Loucy (cell line): ENCODE data around the gene GAS2L1.

Source experiments
- H2AFZ ChIP-seq: fragments of 200-600 bp; sonication (generic); 2 replicates; pipeline ENCODE4 v1.6.0; 2016; ENCODE audit warnings: antibody characterized with exemption, mild to moderate bottlenecking, low read length, moderate library complexity
- H3F3A ChIP-seq: fragments of 200-600 bp; 2 replicates; pipeline ENCODE4 v1.6.0; 2016; ENCODE audit warnings: antibody characterized with exemption, low read depth, mild to moderate bottlenecking
- H3K27me3 ChIP-seq: fragments of 200-600 bp; sonication (generic); 2 replicates; pipeline ENCODE4 v1.6.1; 2014; ENCODE audit warnings: low read length, mild to moderate bottlenecking; ENCODE audit not compliant: insufficient read depth, poor library complexity, severe bottlenecking
- H3K36me3 ChIP-seq: fragments of 200-600 bp; sonication (generic); 2 replicates; pipeline ENCODE4 v1.6.1; 2016; ENCODE audit warnings: low read length; ENCODE audit not compliant: insufficient read depth
- H3K4me1 ChIP-seq: fragments of 200-600 bp; sonication (generic); 2 replicates; pipeline ENCODE4 v1.5.1; 2014; ENCODE audit warnings: low read length, mild to moderate bottlenecking; ENCODE audit not compliant: insufficient read depth, poor library complexity, severe bottlenecking
- H3K4me2 ChIP-seq: fragments of 200-600 bp; sonication (generic); 2 replicates; pipeline ENCODE4 v1.6.0; 2014; ENCODE audit warnings: antibody characterized with exemption, low read length, low read depth, mild to moderate bottlenecking; ENCODE audit not compliant: poor library complexity, severe bottlenecking
- H3K4me3 ChIP-seq: fragments of 200-600 bp; sonication (generic); 2 replicates; pipeline ENCODE4 v1.5.1; 2014; ENCODE audit warnings: low read length, mild to moderate bottlenecking, mixed read lengths; ENCODE audit not compliant: poor library complexity, severe bottlenecking
- H3K79me2 ChIP-seq: fragments of 200-600 bp; sonication (generic); 2 replicates; pipeline ENCODE4 v1.6.1; 2014; ENCODE audit warnings: low read length; ENCODE audit not compliant: insufficient read depth
- H3K9ac ChIP-seq: fragments of 200-600 bp; sonication (generic); 2 replicates; pipeline ENCODE4 v1.6.0; 2014; ENCODE audit warnings: mild to moderate bottlenecking, low read depth, low read length, moderate library complexity; ENCODE audit not compliant: poor library complexity, severe bottlenecking
- H3K9me2 ChIP-seq: fragments of 200-600 bp; sonication (generic); replicated peaks from 2 replicates; pipeline ENCODE4 v1.6.1; 2016; ENCODE audit warnings: low read depth, low read length, mixed read lengths
- H3K9me3 ChIP-seq: fragments of 200-600 bp; sonication (generic); 2 replicates; pipeline ENCODE4 v1.6.1; 2014; ENCODE audit warnings: mild to moderate bottlenecking, antibody characterized with exemption, low read length, low read depth; ENCODE audit not compliant: insufficient read depth
- H4K20me1 ChIP-seq: fragments of 200-600 bp; sonication (generic); 2 replicates; pipeline ENCODE4 v1.6.0; 2014; ENCODE audit warnings: antibody characterized with exemption, low read length, mild to moderate bottlenecking; ENCODE audit not compliant: insufficient read depth, poor library complexity, severe bottlenecking
- CTCF ChIP-seq: fragments of 200-600 bp; sonication (generic); conservative IDR thresholded peaks from 2 replicates; pipeline ENCODE4 v1.5.1; 2014; ENCODE audit warnings: mild to moderate bottlenecking, antibody characterized with exemption, low read length
- EZH2phosphoT487 ChIP-seq: fragments of 200-600 bp; IDR thresholded peaks from 2 replicates; pipeline ENCODE4 v1.6.1; 2018; ENCODE audit warnings: antibody characterized with exemption, mild to moderate bottlenecking, moderate library complexity, borderline replicate concordance

GAS2L1 gene

DNA sequence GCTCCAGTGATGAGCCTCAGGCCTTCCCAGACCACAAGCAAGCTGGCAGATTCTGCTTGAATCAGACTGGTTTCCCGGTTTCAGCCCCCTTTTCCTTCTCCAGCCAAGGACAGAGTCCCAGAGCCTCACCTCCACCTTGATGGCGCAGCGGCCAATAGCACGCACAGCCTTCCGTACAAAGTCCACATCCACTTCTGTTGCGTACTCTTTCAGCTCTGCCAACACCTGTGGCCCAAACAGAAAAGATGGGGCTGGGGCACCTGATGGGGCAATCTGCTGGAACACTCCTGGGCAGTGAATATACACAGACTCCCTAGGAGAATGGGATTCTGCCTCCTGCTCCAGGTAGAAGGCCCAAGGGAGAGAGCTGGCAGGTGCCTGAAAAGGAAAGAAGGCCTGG, 44.6 kb downstream of the GAS2L1 start:
- no peak overlapping the region for H2AFZ ChIP-seq
- TF ChIP-seq CTCF (no peak), EZH2phosphoT487 (no peak)

DNA sequence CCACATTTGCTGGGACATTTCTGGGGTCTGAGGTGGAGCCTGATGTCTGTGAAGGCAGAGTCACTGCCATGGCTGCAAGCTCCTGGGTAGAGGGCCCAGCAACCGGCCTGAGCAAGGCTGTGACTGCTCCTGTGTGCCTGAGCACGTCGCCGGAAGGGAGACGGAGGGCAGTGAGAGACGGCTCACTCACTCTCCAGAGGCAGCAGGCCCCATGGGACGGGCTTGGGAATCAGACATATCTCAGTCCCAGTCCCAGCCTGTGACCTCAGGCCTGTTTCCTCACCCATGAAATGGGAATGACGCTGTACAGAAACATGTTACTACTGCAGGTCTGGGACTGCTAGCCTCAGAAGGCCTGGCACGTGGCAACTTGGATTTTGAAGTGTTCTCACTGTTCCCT, 45.4 kb downstream of the GAS2L1 start:
- TF ChIP-seq CTCF (no peak), EZH2phosphoT487 (no peak)
- H4K20me1 ChIP-seq: no peaks in the 10 kb centered on the region
- H3K36me3 ChIP-seq: peaks cover 84% of the 10 kb centered on the region; the same call in 1 of the 2 replicates
- H2AFZ ChIP-seq: no peak overlapping the region
- H3K9me2 ChIP-seq: no peaks in the 10 kb centered on the region
- no peak overlapping the region for H3K9ac ChIP-seq
- no peaks in the 10 kb centered on the region for H3K79me2 ChIP-seq
- H3F3A ChIP-seq: no peaks in the 10 kb centered on the region
- H3K4me2 ChIP-seq: no peak overlapping the region
- H3K4me3 ChIP-seq: no peak overlapping the region
- no peaks in the 10 kb centered on the region for H3K27me3 ChIP-seq
- no peaks in the 10 kb centered on the region for H3K4me1 ChIP-seq
- H3K9me3 ChIP-seq: no peaks in the 10 kb centered on the region

More for the DNA sequence above, 44.6 kb downstream of the GAS2L1 start:
- Histone ChIP-seq H3F3A (no peaks in the 10 kb centered on the region), H3K79me2 (no peaks in the 10 kb centered on the region), H3K27me3 (no peaks in the 10 kb centered on the region), H3K4me1 (no peaks in the 10 kb centered on the region), H3K9ac (no peak overlapping the region), H3K9me2 (no peaks in the 10 kb centered on the region), H3K4me2 (no peak overlapping the region), H3K9me3 (no peaks in the 10 kb centered on the region), H3K36me3 (peaks cover 85% of the 10 kb centered on the region; the same call in 1 of the 2 replicates), H4K20me1 (no peaks in the 10 kb centered on the region), H3K4me3 (no peak overlapping the region)

GRCh38 chr22:29352778-29353177, 46.3 kb downstream of the GAS2L1 start:
- H4K20me1 ChIP-seq: no peaks in the 10 kb centered on the region

More at GRCh38 chr22:29352778-29353177, 46.3 kb downstream of the GAS2L1 start:
- H3K9me2 ChIP-seq: no peaks in the 10 kb centered on the region
- H3K27me3 ChIP-seq: no peaks in the 10 kb centered on the region
- peaks cover 76% of the 10 kb centered on the region; the same call in 1 of the 2 replicates for H3K36me3 ChIP-seq
- no peaks in the 10 kb centered on the region for H3K4me1 ChIP-seq
- no peak overlapping the region for H2AFZ ChIP-seq
- H3K4me2 ChIP-seq: no peak overlapping the region
- no peaks in the 10 kb centered on the region for H3K9me3 ChIP-seq
- H3F3A ChIP-seq: no peaks in the 10 kb centered on the region
- H3K9ac ChIP-seq: no peak overlapping the region
- no peaks in the 10 kb centered on the region for H3K79me2 ChIP-seq
- TF ChIP-seq CTCF (no peak), EZH2phosphoT487 (no peak)
- no peak overlapping the region for H3K4me3 ChIP-seq
